H1 (cell line): Measurements from ENCODE around the gene TIAL1. TPM values are rescaled to one million over a fixed set of nuclear protein-coding genes. Genes with fewer than 3 reads are reported as not detected.

Experiments
- CTCF ChIA-PET: fragments of 300-600 bp; sonication (Branson Sonifier 250); formaldehyde crosslinking; loops from one replicate; lab custom pipeline; 2021; ENCODE audit not compliant: partially characterized antibody; lab: Charles Lee
- POLR2A ChIA-PET: fragments of 300-600 bp; sonication (Branson Sonifier 250); formaldehyde crosslinking; loops from one replicate; lab custom pipeline; 2021; ENCODE audit warnings: inconsistent platforms; ENCODE audit not compliant: partially characterized antibody; lab: Charles Lee
- DNase-seq, 2 experiments: peaks; one replicate each; pipeline versions ENCODE4 v3.0.0 to v3.0.0-alpha.2; 2010 to 2022; ENCODE audit warnings: low spot score in 2 of 2, low read depth in 1 of 2, mixed read lengths in 1 of 2
- FAIRE-seq: peaks from 2 replicates; lab custom pipeline; 2011; peaks lifted over from hg19 to GRCh38; lab: Jason Lieb, UNC
- H2AFZ ChIP-seq: 2 replicates; pipeline ENCODE4 v1.8.1; 2012; ENCODE audit warnings: low read length, inconsistent platforms
- H2AK5ac ChIP-seq: 2 replicates; pipeline ENCODE4 v1.6.1; 2013; ENCODE audit warnings: low read depth, low read length
- H2BK120ac ChIP-seq: replicated peaks from 2 replicates; pipeline ENCODE3; 2013; ENCODE audit warnings: low read depth, low read length, inconsistent platforms
- H2BK12ac ChIP-seq: 2 replicates; pipeline ENCODE4 v1.6.1; 2013; ENCODE audit warnings: low read depth, low read length
- H2BK15ac ChIP-seq: 2 replicates; pipeline ENCODE4 v1.6.1; 2013; ENCODE audit warnings: low read length
- H2BK20ac ChIP-seq: 2 replicates; pipeline ENCODE4 v1.6.1; 2013; ENCODE audit warnings: low read length
- H2BK5ac ChIP-seq: 2 replicates; pipeline ENCODE4 v1.6.1; 2013; ENCODE audit warnings: low read depth, low read length
- H3K14ac ChIP-seq: 2 replicates; pipeline ENCODE4 v1.6.1; 2013; ENCODE audit warnings: inconsistent platforms; ENCODE audit not compliant: insufficient read length
- H3K18ac ChIP-seq: 2 replicates; pipeline ENCODE4 v1.6.1; 2013; ENCODE audit warnings: low read length; ENCODE audit errors: extremely low read depth
- H3K23ac ChIP-seq: 2 replicates; pipeline ENCODE4 v1.6.1; 2013; ENCODE audit warnings: inconsistent platforms; ENCODE audit not compliant: insufficient read length
- H3K23me2 ChIP-seq: 2 replicates; pipeline ENCODE4 v1.6.1; 2013; ENCODE audit warnings: low read depth, low read length
- H3K27ac ChIP-seq: 2 replicates; pipeline ENCODE4 v1.6.1; 2011; ENCODE audit warnings: low read depth, low read length, inconsistent platforms
- H3K27me3 ChIP-seq, 4 experiments: replicated peaks in 1 of 4; 1 replicate in 1 of 4; 2 replicates in 3 of 4; pipeline versions ENCODE4 v1.6.1 to v1.8.1; 2011 to 2013; ENCODE audit warnings: low read length in 3 of 4, mild to moderate bottlenecking in 3 of 4, inconsistent platforms in 2 of 4, mixed read lengths in 2 of 4, moderate library complexity in 1 of 4; ENCODE audit not compliant: control insufficient read depth in 3 of 4, insufficient read depth in 3 of 4; ENCODE audit errors: extremely low read depth in 1 of 4
- H3K36me3 ChIP-seq, 4 experiments: 2 replicates each; pipeline versions ENCODE4 v1.6.1 to v1.8.1; 2011 to 2013; ENCODE audit warnings: mild to moderate bottlenecking in 4 of 4, low read length in 3 of 4, moderate library complexity in 2 of 4, control low read depth in 1 of 4, inconsistent platforms in 1 of 4; ENCODE audit not compliant: insufficient read depth in 4 of 4, control insufficient read depth in 2 of 4
- H3K4ac ChIP-seq: replicated peaks from 2 replicates; pipeline ENCODE3; 2013; ENCODE audit warnings: low read length, low read depth, mixed read lengths, inconsistent platforms; ENCODE audit not compliant: insufficient read length
- H3K4me1 ChIP-seq, 4 experiments: replicated peaks in 1 of 4; 1 replicate in 1 of 4; 2 replicates in 3 of 4; pipeline versions ENCODE4 v1.6.1 to v1.8.1; 2011 to 2013; ENCODE audit warnings: low read length in 3 of 4, inconsistent platforms in 2 of 4, mixed read lengths in 1 of 4; ENCODE audit not compliant: insufficient read depth in 4 of 4, control insufficient read depth in 3 of 4
- H3K4me2 ChIP-seq, 2 experiments: 2 replicates each; pipeline versions ENCODE4 v1.6.1 to v1.8.1; 2011 to 2013; ENCODE audit warnings: low read depth in 2 of 2, low read length in 2 of 2, control low read depth in 1 of 2, inconsistent platforms in 1 of 2, mild to moderate bottlenecking in 1 of 2; ENCODE audit not compliant: insufficient read depth in 1 of 2
- H3K4me3 ChIP-seq, 4 experiments: fragments of 200-600, 300-600 bp in 1 of 4; sonication (generic), shearing (Covaris generic), sonication (Bioruptor Twin) in 1 of 4; 2 replicates each; pipeline versions ENCODE4 v1.5.1 to v1.8.1; 2011 to 2016; ENCODE audit warnings: low read length in 4 of 4, low read depth in 3 of 4, control low read depth in 2 of 4, inconsistent platforms in 2 of 4, mild to moderate bottlenecking in 2 of 4, mixed read lengths in 1 of 4, moderate library complexity in 1 of 4; ENCODE audit not compliant: insufficient read depth in 2 of 4; ENCODE audit errors: extremely low read depth in 1 of 4
- H3K56ac ChIP-seq: replicated peaks from 2 replicates; pipeline ENCODE3; 2013; ENCODE audit warnings: low read depth, mild to moderate bottlenecking, mixed read lengths, low read length, inconsistent platforms; ENCODE audit not compliant: insufficient read length
- H3K79me1 ChIP-seq: 2 replicates; pipeline ENCODE4 v1.6.1; 2013; ENCODE audit warnings: low read depth, low read length, control low read depth
- H3K79me2 ChIP-seq, 2 experiments: 2 replicates each; pipeline versions ENCODE4 v1.6.1 to v1.8.1; 2012 to 2013; ENCODE audit warnings: low read length in 2 of 2, mild to moderate bottlenecking in 2 of 2, inconsistent platforms in 1 of 2; ENCODE audit not compliant: insufficient read depth in 2 of 2, control insufficient read depth in 1 of 2
- H3K9ac ChIP-seq, 4 experiments: replicated peaks in 1 of 4; 1 replicate in 1 of 4; 2 replicates in 3 of 4; pipeline versions ENCODE4 v1.6.1 to v1.8.1; 2011 to 2013; ENCODE audit warnings: low read depth in 3 of 4, low read length in 3 of 4, control low read depth in 2 of 4, mild to moderate bottlenecking in 2 of 4, moderate library complexity in 2 of 4, inconsistent platforms in 1 of 4; ENCODE audit errors: extremely low read depth in 1 of 4
- H3K9me3 ChIP-seq, 2 experiments: 2 replicates each; pipeline versions ENCODE4 v1.6.1 to v1.8.1; 2012 to 2013; ENCODE audit warnings: mild to moderate bottlenecking in 2 of 2, moderate library complexity in 2 of 2, control low read depth in 1 of 2, inconsistent platforms in 1 of 2, low read depth in 1 of 2, low read length in 1 of 2, mixed read lengths in 1 of 2; ENCODE audit not compliant: insufficient read depth in 2 of 2
- H4K20me1 ChIP-seq, 2 experiments: replicated peaks in 1 of 2; 2 replicates each; pipeline versions ENCODE3 to v1.8.1; 2011 to 2013; ENCODE audit warnings: inconsistent platforms in 2 of 2, low read length in 2 of 2, mild to moderate bottlenecking in 1 of 2; ENCODE audit not compliant: insufficient read depth in 2 of 2, control insufficient read depth in 1 of 2
- H4K5ac ChIP-seq: 2 replicates; pipeline ENCODE4 v1.6.1; 2013; ENCODE audit warnings: low read length, low read depth, mixed read lengths, inconsistent platforms; ENCODE audit not compliant: insufficient read length
- H4K8ac ChIP-seq: 2 replicates; pipeline ENCODE4 v1.8.0; 2013; ENCODE audit warnings: mild to moderate bottlenecking, moderate library complexity, low read length, inconsistent platforms; ENCODE audit not compliant: insufficient read depth; ENCODE audit errors: extremely low read depth
- H4K91ac ChIP-seq: replicated peaks from 2 replicates; pipeline ENCODE3; 2013; ENCODE audit warnings: low read length, mixed read lengths, inconsistent platforms; ENCODE audit not compliant: insufficient read length
- KDM4A ChIP-seq: IDR thresholded peaks from one replicate; pipeline ENCODE4 v1.7.1; 2012; ENCODE audit warnings: low read depth, mild to moderate bottlenecking, moderate library complexity, low read length, inconsistent platforms; ENCODE audit not compliant: severe bottlenecking
- NANOG ChIP-seq: IDR thresholded peaks from 2 replicates; pipeline ENCODE4 v1.6.1; 2011; ENCODE audit warnings: low read length, low read depth, mild to moderate bottlenecking, inconsistent platforms; ENCODE audit not compliant: insufficient read depth, poor library complexity, severe bottlenecking
- RAD21 ChIP-seq, 2 experiments: IDR thresholded peaks in 1 of 2; conservative IDR thresholded peaks in 1 of 2; 2 replicates each; pipeline ENCODE4 v1.6.1; 2011; ENCODE audit warnings: low read depth in 2 of 2, low read length in 2 of 2, improper control_type of control experiment in 1 of 2, inconsistent platforms in 1 of 2, mild to moderate bottlenecking in 1 of 2, moderate library complexity in 1 of 2
- ZNF274 ChIP-seq: IDR thresholded peaks from 2 replicates; pipeline ENCODE4 v1.7.0; 2012; ENCODE audit warnings: low read length, borderline replicate concordance; ENCODE audit errors: extremely low read depth
- WGBS, 2 experiments: shearing (Covaris generic) in 1 of 2; methylation state at CpG; one replicate each; pipeline versions ENCODE4 v1.1.6 to v1.1.7; 2013 to 2015; ENCODE audit warnings: low lambda C conversion rate in 2 of 2, mixed read lengths in 2 of 2, inconsistent platforms in 1 of 2, low coverage in 1 of 2, missing lambda C conversion rate in 1 of 2; ENCODE audit not compliant: insufficient replicate concordance in 2 of 2, insufficient coverage in 1 of 2, insufficient read length in 1 of 2; ENCODE audit errors: extremely low coverage in 1 of 2, missing lambda C conversion rate in 1 of 2; 5-methylcytosine and 5-hydroxymethylcytosine counted together
- polyA plus RNA-seq, 7 experiments: library from polyadenylated mRNA; depleted of rRNA in 3 of 7; stranded (reverse) in 5 of 7; unstranded in 2 of 7; fragments of >200 nt in 5 of 7; fragments of 200-250 nt in 2 of 7; gene quantifications; 1 replicate in 5 of 7; 2 replicates in 1 of 7; 4 replicates in 1 of 7; pipeline versions ENCODE4 v1.2.1 to v1.2.3, GENCODE V29; 2011 to 2013; ENCODE audit warnings: missing spikeins in 2 of 7, mixed read lengths in 2 of 7
- total RNA-seq: library from RNA; stranded (reverse); fragmentation: NEBNext Ultra II Directional; extraction: Animal tissue kit (Norgen Biotek cat#: 25700); gene quantifications from 2 replicates; pipeline ENCODE4 v1.2.1, GENCODE V29; 2021

Gene TIAL1
- total and polyA plus RNA-seq, 2 of the 8 experiments (the other 6 are each of a cell fraction or from before 2014, with no cell fraction given) = 50.4 to 166 TPM

DNA sequence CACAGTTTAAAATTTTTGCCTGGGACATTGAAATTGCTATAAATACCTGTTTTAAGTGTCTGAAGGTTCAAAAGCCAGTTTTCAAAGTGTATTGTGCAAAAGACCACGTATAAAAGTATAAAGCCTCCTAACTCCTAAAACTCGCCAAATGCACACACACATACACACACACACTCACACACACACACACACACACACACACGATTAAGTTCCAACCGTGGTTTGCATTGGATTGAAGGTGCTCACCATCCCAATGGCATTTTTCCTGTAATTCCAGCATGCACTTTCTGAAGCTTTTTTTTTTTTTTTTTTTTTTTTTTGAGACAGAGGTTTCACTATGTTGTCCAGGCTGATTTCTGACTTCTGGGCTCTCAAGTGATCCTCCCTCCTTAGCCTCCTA, 51.5 kb downstream of the TIAL1 start:
- Histone ChIP-seq H3K27me3 (peaks cover 17 to 38% (median 27%) of the 10 kb centered on the region in 4 experiments), H2AK5ac (no peak overlapping the region), H4K91ac (no peak overlapping the region), H3K27ac (no peak overlapping the region), H3K4me1 (peaks cover 2 to 14% (median 7%) of the 10 kb centered on the region in 4 experiments; a peak in 6 of 7 replicates), H4K20me1 (peaks cover 0 to 7% of the 10 kb centered on the region in 2 experiments), H3K14ac (no peak overlapping the region), H2BK120ac (no peak overlapping the region), H2BK15ac (no peak overlapping the region), H3K23me2 (peaks cover 19% of the 10 kb centered on the region), H3K9ac (no peak overlapping the region), H2BK12ac (no peak overlapping the region), H3K9me3 (no peaks in the 10 kb centered on the region), H3K4me2 (no peak overlapping the region; a peak in 1 of 4 replicates), H3K4me3 (no peak overlapping the region), H3K79me1 (no peaks in the 10 kb centered on the region), H2BK20ac (no peak overlapping the region), H4K5ac (no peak overlapping the region), H3K79me2 (no peaks in the 10 kb centered on the region), H3K56ac (no peak overlapping the region), H4K8ac (no peak overlapping the region), H3K23ac (no peak overlapping the region), H3K4ac (no peak overlapping the region), H3K36me3 (no peaks in the 10 kb centered on the region), H2BK5ac (no peak overlapping the region), H3K18ac (no peak overlapping the region), H2AFZ (no peak overlapping the region)
- POLR2A ChIA-PET = no interaction called here
- WGBS, 2 experiments = 65% methylated on average over 4 of the region's 4 CpGs; no CpG with 5 or more reads in 1 of the 2 experiments
- CTCF ChIA-PET = interaction anchor here (0.6 to 1.1 kb wide), 2 partner anchors 25 to 50 kb away, joined by 4 read pairs; no protein-coding TSS in a partner anchor
- FAIRE-seq (no peak), DNase-seq (no peak)
- TF ChIP-seq RAD21 (IDR thresholded peaks at IDR 0.05 in 1 of 2, conservative IDR thresholded peaks at IDR 0.05 in 1 of 2; ENCODE audit: low read depth in 2 of 2, low read length in 2 of 2) (no peak), NANOG (no peak), KDM4A (no peak), ZNF274 (no peak)
